Ishikawa (cell line): Measurements from ENCODE around the gene SPAG9.

Experiments used
- EGR1 ChIP-seq: IDR thresholded peaks from 2 replicates; pipeline ENCODE4 v1.6.1; 2012
- NFIC ChIP-seq: IDR thresholded peaks from 2 replicates; pipeline ENCODE4 v1.6.1; 2012
- TF ChIP-seq, protein P1 (sequence below): IDR thresholded peaks from 2 replicates; pipeline ENCODE4 v1.6.1; 2012; ENCODE audit warnings: low read depth, mild to moderate bottlenecking

DNA sequence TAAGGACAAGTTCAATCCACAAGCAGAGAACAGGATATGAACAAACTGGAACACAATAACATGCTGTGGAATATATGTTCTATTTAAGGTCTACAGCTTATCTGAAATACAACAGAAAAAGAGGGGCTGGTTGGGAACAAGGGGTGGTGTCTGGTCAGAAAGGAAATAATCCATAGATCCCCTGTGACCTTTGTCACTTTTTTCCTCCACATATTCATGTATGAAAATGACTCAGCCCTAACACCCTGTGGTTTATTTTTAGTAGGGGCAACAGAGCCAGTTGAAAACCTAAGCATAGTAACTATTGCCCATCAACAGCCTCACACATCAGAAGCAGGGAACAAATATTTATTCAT is 12.3 kb upstream of the SPAG9 start:
- no peak for TF ChIP-seq NFIC
- TF ChIP-seq EGR1 = no peak
- TF ChIP-seq, protein P1, sequence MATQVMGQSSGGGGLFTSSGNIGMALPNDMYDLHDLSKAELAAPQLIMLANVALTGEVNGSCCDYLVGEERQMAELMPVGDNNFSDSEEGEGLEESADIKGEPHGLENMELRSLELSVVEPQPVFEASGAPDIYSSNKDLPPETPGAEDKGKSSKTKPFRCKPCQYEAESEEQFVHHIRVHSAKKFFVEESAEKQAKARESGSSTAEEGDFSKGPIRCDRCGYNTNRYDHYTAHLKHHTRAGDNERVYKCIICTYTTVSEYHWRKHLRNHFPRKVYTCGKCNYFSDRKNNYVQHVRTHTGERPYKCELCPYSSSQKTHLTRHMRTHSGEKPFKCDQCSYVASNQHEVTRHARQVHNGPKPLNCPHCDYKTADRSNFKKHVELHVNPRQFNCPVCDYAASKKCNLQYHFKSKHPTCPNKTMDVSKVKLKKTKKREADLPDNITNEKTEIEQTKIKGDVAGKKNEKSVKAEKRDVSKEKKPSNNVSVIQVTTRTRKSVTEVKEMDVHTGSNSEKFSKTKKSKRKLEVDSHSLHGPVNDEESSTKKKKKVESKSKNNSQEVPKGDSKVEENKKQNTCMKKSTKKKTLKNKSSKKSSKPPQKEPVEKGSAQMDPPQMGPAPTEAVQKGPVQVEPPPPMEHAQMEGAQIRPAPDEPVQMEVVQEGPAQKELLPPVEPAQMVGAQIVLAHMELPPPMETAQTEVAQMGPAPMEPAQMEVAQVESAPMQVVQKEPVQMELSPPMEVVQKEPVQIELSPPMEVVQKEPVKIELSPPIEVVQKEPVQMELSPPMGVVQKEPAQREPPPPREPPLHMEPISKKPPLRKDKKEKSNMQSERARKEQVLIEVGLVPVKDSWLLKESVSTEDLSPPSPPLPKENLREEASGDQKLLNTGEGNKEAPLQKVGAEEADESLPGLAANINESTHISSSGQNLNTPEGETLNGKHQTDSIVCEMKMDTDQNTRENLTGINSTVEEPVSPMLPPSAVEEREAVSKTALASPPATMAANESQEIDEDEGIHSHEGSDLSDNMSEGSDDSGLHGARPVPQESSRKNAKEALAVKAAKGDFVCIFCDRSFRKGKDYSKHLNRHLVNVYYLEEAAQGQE = no peak
